ENCODE results near the gene DUOX2. TPM values are rescaled to one million over a fixed set of nuclear protein-coding genes. Genes with fewer than 3 reads are reported as not detected.

The DUOX2 gene
- polyA plus RNA-seq, 1 experiment, result not detected

DNA sequence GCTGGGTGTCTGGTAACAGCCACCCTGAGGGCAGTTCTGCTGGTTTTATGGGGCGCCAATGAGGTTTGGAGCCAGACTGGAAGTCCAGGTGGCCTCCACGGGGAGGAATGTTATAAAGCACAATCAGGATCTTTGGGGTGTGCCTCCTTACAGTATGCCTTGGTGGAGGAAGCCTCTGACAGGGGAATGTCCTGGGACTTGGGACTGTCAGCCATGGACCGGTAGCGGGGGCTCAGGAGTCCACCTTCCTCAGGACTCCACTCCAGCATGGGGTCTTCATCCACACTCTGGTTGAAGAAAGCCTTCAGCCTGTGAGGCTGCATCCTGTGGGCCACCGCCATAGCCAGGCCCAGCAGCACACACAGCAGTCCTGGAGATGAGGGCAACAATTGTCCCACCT is 5.0 kb upstream of the DUOX2 start:
- ChIA-PET POLR2A (no interaction called here), CTCF (interaction anchor here (0.9 to 1.9 kb wide), 37 partner anchors 8 to 338 kb away, joined by 3 to 37 read pairs (median 8); partner anchors contain the start of genes DUOX1, DUOXA1 and SORD)
- H3K9me3 ChIP-seq (ENCODE audit: control insufficient read depth, insufficient read depth, low read length), result no peaks in the 10 kb centered on the region; the same call in 1 of the 2 replicates
- H3K27me3 ChIP-seq (ENCODE audit: control insufficient read depth, insufficient read depth, low read length), result peaks cover 41% of the 10 kb centered on the region
- DNase-seq (ENCODE audit: low read depth, low spot score), result no peak
- H3K4me3 ChIP-seq (ENCODE audit: low read depth, low read length), result no peak overlapping the region
- TF ChIP-seq, protein P1, sequence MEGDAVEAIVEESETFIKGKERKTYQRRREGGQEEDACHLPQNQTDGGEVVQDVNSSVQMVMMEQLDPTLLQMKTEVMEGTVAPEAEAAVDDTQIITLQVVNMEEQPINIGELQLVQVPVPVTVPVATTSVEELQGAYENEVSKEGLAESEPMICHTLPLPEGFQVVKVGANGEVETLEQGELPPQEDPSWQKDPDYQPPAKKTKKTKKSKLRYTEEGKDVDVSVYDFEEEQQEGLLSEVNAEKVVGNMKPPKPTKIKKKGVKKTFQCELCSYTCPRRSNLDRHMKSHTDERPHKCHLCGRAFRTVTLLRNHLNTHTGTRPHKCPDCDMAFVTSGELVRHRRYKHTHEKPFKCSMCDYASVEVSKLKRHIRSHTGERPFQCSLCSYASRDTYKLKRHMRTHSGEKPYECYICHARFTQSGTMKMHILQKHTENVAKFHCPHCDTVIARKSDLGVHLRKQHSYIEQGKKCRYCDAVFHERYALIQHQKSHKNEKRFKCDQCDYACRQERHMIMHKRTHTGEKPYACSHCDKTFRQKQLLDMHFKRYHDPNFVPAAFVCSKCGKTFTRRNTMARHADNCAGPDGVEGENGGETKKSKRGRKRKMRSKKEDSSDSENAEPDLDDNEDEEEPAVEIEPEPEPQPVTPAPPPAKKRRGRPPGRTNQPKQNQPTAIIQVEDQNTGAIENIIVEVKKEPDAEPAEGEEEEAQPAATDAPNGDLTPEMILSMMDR (IDR thresholded peaks at IDR 0.05; ENCODE audit: low read depth, low read length), result no peak
- no peak overlapping the region for H3K27ac ChIP-seq (ENCODE audit: low read depth, low read length)

DNA sequence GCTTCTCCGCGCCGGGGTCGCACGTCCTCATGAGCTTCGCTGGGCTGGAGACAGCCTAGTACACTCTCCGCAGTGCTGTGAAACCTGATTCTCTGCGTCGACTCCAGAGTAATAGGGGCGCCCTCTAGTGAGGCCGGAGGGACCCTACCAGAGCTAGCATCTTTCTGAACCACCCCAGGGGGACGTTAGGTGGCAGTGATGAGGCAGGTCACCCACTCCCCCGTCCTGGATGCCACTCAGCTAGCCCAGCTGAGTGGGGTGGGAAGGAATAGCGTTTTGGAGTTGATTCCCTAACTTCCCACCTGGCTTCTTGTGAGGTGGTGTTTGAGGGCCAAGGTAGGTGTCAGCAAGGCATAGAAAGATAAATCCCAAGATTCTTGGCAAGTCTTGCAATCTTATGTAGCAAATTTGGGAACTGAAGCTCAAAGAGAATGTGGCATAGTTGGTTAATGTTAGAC is 4.2 kb upstream of the DUOX2 start:
- ChIA-PET CTCF (interaction anchor here (0.5 to 1.9 kb wide), 64 partner anchors 9 to 1184 kb away, joined by 3 to 37 read pairs (median 5); partner anchors contain the start of genes DUOX1, DUOXA1 and SORD), POLR2A (interaction anchor here (0.7 kb wide), 1 partner anchor 50 kb away, joined by 3 read pairs; no protein-coding TSS in a partner anchor)
- Histone ChIP-seq H3K4me3 (ENCODE audit: low read depth, low read length) (no peak overlapping the region; the same call in 1 of the 2 replicates), H3K9me3 (ENCODE audit: control insufficient read depth, insufficient read depth, low read length) (no peaks in the 10 kb centered on the region; the same call in 1 of the 2 replicates), H3K27ac (ENCODE audit: low read depth, low read length) (no peak overlapping the region), H3K27me3 (ENCODE audit: control insufficient read depth, insufficient read depth, low read length) (peaks cover 46% of the 10 kb centered on the region)
- DNase-seq (ENCODE audit: low read depth, low spot score), result peak; percentile 76
- TF ChIP-seq, protein P1 (IDR thresholded peaks at IDR 0.05; ENCODE audit: low read depth, low read length), result peak; percentile 100

DNA sequence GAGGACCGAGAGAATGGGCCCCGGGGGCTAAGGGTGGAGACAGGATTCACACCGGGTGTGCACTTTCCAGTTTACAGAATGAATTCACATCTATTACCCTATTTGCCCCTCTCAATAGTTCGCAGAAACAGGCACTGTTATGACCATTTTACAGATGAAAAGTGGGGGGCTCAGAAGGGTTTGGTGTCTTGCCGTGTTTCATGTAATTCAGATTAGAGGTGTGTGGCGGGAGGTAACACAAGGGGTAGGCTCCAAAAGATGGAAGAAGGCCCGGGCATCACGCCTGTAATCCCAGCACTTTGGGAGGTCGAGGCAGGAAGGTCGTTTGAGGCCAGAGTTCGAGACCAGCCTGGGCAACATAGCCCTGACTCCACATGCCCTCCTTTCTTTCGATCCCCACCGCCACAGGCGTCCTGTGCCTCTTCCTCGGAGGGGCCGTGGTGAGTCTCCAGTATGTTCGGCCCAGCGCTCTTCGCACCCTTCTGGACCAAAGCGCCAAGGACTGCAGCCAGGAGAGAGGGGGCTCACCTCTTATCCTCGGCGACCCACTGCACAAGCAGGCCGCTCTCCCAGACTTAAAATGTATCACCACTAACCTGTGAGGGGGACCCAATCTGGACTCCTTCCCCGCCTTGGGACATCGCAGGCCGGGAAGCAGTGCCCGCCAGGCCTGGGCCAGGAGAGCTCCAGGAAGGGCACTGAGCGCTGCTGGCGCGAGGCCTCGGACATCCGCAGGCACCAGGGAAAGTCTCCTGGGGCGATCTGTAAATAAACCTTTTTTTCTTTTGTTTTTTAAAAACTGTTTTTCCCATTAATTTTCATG is 3.5 kb upstream of the DUOX2 start:
- peaks cover 52% of the 10 kb centered on the region for H3K27me3 ChIP-seq (ENCODE audit: control insufficient read depth, insufficient read depth, low read length)
- ChIA-PET CTCF (interaction anchor here (0.6 to 1.9 kb wide), 57 partner anchors 8 to 1185 kb away, joined by 3 to 37 read pairs (median 6); partner anchors contain the start of genes DUOX1, DUOXA1 and SORD), POLR2A (interaction anchor here (0.7 kb wide), 1 partner anchor 51 kb away, joined by 3 read pairs; no protein-coding TSS in a partner anchor)
- H3K27ac ChIP-seq (ENCODE audit: low read depth, low read length), result no peak overlapping the region
- H3K9me3 ChIP-seq (ENCODE audit: control insufficient read depth, insufficient read depth, low read length), result no peaks in the 10 kb centered on the region; the same call in 1 of the 2 replicates
- DNase-seq (ENCODE audit: low read depth, low spot score), result no peak
- H3K4me3 ChIP-seq (ENCODE audit: low read depth, low read length), result peak overlapping the region; percentile 7; the same call in 1 of the 2 replicates
- TF ChIP-seq, protein P1 (IDR thresholded peaks at IDR 0.05; ENCODE audit: low read depth, low read length), result no peak

DNA sequence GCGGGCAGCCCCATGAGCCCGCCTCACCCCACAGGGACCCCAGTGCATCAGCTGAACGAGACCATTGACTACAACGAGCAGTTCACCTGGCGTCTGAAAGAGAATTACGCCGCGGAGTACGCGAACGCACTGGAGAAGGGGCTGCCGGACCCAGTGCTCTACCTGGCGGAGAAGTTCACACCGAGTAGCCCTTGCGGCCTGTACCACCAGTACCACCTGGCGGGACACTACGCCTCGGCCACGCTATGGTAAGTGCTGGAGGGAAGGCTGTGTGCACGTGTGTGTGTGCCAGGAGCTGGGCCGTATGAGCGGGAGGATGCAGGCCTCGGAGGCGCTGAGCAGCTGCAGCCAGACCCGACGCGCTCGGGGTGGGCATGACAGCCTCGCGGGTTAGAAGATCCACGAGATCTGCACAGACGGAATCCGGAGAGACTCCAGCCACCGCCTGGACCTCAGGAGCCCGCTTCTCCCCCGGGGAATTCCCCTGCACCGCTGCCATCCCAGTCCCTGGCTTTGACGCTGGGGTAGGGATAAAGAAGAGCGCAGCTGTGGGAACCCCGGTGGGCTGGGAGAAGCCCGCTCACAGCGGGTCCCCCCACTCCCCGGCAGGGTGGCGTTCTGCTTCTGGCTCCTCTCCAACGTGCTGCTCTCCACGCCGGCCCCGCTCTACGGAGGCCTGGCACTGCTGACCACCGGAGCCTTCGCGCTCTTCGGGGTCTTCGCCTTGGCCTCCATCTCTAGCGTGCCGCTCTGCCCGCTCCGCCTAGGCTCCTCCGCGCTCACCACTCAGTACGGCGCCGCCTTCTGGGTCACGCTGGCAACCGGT is 2.7 kb upstream of the DUOX2 start:
- Histone ChIP-seq H3K27ac (ENCODE audit: low read depth, low read length) (no peak overlapping the region), H3K27me3 (ENCODE audit: control insufficient read depth, insufficient read depth, low read length) (peaks cover 61% of the 10 kb centered on the region), H3K9me3 (ENCODE audit: control insufficient read depth, insufficient read depth, low read length) (no peaks in the 10 kb centered on the region; the same call in 1 of the 2 replicates), H3K4me3 (ENCODE audit: low read depth, low read length) (no peak overlapping the region; the same call in 1 of the 2 replicates)
- POLR2A ChIA-PET, result no interaction called here
- DNase-seq (ENCODE audit: low read depth, low spot score), result no peak
- CTCF ChIA-PET, result interaction anchor here (1.4 kb wide), 1 partner anchor 8 kb away, joined by 3 read pairs; no protein-coding TSS in a partner anchor
- TF ChIP-seq, protein P1 (IDR thresholded peaks at IDR 0.05; ENCODE audit: low read depth, low read length), result no peak
